NCI-H748 (cell line): Measurements from ENCODE around the gene USP6NL.

ENCODE experiments used
- DNase-seq: peaks from one replicate; lab custom pipeline; 2025; ENCODE audit not compliant: unreplicated experiment; lab: John Stamatoyannopoulos, UW

The USP6NL gene

DNA sequence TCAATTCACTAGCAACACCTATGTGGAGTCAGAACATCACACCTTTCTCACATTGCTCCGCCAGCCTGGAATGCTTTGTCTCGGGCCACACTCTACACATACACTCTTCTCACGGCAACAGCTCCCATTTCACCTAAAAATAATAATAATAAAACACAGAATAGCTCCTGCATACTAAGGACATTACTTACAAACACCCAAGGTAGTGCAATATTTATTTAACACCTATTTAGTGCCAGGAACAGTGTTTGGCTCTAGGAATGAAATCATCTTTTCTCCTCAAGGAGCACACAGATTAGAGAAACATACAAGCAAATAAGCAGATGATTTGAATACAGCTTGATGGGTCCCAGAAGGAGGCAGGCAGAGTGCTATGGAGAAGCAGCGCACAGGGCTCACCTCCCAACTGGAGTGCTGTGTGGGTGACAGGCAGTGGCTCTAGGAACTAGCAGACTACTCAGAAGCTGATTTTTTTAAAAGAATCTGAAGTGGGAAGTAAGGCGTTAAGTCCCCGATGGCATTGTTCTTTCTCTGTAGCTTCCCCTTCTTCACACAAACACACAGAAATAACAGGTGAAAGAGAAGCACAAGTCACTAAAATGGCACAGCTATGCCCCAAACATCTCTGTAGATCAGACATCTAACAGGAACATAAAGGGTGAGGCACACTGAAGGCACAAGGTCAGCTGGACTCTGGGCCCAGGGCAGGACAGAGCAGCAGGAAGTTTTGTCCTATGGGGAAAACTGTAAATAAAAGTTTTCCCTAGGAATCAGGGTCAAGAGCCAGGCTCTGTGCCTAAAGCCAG is 16.7 kb downstream of the USP6NL start:
- no peak for DNase-seq

DNA sequence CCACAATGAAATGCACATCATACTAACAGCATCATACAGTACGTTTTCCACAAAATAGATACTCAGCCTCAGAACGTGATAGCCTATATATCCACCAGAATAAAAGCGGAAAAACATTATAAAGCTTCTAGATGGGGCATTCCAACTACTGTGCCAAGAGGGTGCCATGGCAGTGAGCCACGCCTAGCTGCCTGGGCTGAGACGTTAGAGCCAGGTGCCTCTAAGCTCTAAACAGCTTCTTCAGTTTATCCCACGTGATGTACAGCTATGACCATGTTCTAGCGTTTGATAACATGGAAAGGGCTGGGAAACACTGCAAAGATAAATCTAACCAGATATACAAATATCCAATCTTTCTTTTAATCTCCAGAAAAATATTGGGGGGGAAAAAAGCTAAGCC is 17.8 kb downstream of the USP6NL start:
- no peak for DNase-seq

DNA sequence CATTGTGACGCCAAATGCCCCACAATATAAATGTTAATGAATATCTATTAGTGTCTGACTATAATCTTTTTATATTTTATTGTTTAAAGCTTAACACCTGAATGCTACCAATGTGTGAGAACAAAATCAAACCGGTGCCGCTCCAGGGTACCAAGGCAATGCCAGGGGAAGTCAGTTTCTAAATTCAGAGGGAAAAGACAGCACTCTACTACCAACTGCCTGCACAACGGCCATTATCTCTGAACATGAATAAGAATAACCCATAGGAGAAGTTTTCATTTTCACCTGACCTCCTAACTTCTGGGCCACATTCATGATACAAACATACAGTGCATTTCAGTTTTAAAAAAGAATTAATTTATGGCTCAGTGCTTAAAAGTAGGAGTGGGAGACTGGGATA is 21.7 kb downstream of the USP6NL start:
- no peak for DNase-seq

DNA sequence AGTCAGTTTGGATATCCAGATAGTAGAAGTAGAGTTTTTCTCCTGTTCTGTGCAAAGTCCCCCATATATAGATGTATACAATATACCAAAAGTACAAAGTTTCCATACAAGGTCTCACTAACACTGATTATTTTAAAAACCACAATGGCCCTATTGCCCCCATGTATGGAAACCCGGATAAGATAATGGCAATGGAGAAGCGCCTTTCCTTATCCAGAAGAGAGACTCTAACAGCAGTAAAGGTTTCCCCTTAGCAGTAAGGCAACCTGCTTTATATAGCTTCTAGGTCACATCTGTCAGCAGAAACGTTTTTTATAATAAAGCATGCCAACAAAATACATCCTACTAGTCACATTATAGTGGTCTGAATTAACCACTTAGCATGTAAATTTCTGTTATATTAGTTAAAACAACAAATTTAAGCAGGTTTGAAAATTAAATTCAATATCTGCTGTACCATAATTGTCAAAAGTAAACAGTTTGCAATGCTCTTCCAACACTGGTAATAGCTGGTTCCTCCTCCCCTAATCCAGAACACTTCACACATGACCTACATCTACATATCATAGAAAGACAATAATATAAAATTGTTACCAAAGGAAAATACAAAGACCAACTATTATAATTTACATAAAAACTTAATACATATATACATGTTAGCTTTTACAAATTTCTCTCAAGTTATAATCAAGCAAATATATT is 22.4 kb downstream of the USP6NL start:
- DNase-seq: no peak

DNA sequence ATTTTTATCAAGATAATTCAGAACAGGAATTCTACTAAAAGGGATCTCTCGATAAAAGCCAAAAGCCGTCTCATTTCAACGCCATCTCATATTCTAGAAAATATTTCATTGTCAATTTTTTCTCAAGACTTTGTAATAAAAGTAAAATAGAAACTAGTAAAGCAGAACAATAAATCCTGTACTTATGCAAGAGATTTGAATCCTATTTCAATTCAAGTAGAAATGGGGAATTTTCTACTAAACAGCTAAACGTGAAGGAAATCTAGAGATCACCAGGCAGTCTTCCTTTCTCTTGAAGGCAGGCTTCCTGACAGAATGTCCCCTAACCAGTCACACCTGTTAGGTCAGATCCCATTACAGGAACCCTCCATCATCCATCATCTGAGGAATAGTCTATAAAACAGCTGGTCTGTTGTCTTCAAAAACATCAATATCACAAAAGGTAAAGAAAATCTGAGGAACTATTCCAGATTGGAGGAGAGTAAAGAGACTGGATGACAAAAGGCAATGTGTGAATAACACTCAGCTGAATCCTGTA is 23.7 kb downstream of the USP6NL start:
- peak; percentile 28 for DNase-seq

DNA sequence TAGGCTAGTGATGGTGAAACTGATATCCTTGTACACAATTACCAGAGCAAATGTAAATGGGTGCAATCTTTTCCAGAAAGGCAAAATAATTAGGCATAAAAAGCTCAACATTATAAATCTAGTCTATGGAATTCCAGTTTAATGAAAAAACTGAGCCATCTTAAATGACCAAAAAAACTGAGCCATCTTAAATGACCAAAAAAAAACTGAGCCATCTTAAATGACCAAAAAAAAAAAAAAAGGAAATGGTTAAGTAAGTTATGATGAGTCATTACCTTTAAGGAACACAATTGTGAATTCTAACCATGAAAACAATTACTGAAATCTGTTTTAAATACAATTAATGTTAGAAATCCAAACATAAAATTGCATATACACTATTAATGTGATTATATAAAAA is 25.3 kb downstream of the USP6NL start:
- no peak for DNase-seq

DNA sequence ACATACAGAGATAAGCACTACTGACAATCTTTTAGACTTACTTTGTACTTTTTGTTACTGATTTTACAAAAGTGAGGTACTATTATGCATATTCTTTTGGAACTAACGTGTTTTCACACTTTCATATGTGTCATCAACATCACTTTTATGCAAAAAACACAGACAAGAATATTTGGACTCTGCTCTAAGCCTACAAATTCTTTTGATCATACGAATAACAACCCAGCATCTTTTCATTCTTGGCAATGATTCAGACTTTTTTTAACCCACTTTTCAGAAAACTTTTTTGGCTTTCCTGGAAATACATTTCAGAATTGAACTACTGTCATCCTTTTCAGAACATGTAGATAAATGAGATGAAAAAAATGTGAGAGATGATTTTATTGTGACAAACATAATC is 30.2 kb downstream of the USP6NL start:
- no peak for DNase-seq

DNA sequence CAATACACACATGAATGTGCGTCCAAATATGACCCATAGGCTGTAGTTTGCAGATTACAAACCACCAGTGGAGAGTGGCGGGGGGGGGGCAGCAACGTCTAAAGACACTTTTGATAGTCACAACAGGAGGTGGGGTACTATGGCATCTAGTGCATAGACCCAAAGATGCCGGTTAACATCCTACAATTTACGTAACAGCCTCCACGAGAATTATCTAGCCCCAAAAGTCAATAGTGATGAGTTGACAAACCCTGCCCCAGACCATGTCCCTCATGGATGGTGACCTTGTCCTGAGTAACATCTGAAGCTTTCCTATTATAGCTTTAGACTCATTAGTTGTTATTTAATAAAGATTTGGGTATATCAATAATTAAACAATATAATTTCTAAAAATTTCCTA is 31.6 kb downstream of the USP6NL start:
- DNase-seq: no peak

DNA sequence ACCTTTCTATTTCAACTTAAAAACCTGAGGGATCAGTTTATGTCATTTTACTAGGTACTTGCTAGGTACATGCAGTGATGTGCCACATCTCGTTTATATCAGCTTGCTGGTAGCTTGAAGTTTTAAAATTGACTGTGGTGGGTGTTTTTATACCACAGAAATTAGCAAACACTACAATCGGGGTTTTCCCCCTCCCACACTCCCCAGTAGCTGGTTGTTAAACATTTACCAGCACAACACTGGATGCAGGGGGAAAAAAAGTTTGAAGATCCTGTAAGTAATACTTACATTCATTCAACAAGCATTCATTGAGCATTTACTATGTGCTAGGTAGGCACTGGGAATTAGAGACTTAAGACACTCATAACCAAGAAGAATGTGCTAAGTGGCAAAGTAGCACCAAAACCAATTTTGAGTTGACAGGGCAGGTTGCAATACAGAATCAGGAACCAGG is 32.6 kb downstream of the USP6NL start:
- DNase-seq: no peak

DNA sequence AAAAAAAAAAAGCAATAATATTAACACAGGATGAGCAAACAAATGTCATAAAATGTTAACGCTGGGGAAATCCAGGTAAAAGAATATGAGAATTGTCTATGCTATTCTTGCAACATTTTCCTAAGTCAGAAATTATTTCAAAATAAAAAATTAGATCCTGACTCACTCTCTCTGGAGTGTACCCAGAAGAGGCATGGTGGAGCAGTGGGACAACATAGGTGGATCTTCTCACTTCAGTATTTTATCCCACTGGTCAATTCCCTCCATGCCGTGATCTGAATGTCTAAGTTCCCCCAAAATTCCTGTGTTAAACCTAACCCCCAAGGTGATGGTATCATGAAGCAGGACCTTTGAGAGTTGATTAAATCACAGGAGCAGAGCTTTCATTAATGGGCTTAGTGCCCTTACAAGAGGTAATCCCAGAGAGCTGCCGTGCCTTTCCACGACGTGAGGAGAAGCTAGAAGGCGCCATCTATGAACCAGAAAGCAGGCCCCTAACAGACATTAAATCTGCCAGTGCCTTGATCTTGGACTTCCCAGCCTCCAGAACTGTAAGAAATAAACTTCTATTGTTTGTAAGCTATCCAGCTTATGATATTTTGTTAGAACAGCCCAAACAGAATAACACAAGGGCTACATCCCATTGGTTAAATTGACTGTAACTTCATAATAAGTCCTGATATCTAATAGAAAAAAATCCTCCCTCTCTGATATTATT is 35.2 kb downstream of the USP6NL start:
- DNase-seq: no peak

DNA sequence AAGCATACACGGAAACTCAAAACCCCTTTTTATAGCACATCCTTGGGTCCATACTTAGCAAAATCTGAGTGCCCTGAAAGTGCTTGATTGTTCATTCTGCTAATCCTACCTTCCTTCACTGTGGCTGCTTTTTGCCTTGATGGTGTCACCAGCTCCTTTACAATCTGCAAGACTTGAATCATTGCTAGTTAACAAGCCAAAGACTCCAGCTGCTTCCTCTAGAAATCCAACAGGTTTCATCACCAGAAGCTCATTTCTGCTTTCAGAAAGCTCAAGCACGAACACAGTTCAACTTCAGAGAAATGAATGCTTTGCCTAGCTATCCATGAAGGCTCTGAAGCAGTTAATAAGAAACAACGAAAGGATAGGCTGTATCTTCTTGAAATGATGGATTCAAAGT is 38.0 kb downstream of the USP6NL start:
- DNase-seq: no peak

DNA sequence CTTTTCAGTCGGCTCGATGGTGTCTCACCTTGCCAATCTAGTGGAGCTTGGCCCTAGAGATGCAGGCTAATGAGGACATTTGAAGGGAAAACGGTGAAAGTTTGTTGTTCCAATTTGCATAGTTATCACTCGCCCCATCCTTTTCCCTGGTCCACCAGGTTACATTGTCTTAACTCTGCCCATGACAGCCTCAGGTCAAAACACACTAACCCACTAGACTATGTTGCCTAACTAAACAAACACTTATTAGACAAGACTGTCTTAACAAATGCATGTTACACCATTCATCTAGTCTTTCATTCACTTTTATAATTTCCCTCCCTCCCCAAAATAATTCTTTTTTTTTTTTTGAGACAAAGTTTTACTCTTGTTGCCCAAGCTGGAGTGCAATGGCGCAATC is 40.7 kb downstream of the USP6NL start:
- DNase-seq: no peak

DNA sequence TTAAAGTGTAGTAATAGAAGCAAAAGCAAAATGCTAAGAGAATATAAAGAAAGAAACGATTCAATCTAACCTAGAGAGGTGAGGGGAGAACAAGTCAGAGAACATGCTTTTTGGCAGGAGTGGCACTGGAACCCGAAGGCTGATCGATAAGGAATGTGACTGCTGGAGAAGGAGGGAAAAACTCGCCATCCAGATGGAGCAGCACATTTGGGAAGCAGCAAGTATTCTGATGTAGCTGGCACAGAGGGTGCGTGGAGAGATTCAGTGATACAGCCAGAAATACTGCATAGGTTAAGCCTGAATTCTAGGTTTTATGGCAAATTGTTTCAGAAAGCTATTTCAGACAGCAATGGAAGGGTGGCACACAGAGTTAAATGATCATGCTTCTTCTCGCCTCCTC is 42.0 kb downstream of the USP6NL start:
- no peak for DNase-seq

DNA sequence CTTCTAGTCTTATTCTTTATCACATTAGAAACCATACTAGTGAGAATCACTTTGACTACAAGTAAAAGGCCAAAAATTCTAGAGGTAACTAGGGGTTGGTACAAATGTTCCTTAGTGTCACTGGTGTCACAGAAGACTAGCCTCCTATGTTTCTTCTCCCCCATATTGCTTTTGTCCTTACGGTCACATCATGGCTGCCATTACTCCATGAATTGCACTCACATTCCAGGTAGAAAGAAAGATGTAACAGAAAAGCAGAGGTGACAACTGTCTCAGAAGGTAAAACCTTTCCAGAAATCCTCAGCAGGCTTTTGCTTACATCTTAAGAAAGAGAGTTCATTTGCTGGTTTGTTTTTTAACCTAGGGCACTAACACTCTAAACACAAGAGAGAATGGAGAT is 42.9 kb downstream of the USP6NL start:
- no peak for DNase-seq

DNA sequence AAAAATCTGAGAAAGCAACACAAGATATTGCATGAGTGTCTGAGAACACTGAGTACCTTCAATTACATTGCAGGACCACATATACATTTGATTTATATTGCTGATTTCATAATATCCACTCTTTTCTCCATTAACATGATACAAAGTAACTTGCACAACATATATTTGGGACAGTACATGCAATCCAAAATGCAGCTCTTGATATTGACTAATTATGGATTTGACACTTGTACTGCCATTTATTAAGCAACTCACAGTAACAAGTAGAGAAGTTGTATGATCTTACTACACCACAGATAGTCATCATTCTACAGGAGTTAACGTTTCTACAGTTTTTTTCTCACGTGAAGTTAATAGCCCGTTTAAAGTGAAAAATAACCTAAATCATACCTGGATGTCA is 46.7 kb downstream of the USP6NL start:
- DNase-seq: no peak

DNA sequence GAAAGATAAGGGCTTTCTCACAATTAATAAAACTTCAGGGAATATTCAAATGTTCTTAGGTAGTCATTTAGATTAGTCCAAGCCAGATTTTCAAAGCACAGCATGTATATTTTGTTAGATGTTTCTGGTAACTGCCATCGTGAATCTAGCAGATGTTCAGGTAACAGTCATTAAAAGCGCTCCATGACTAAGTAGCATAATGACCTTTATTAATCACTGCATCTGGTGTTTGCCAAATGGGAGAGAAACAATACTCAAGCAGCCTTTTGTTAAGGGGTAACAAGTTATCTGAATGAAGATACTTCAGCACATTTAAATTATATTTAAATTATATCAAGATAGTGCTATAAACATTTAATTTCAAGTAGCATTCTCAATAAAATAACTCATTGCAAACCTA is 47.5 kb downstream of the USP6NL start:
- DNase-seq: peak; percentile 57

DNA sequence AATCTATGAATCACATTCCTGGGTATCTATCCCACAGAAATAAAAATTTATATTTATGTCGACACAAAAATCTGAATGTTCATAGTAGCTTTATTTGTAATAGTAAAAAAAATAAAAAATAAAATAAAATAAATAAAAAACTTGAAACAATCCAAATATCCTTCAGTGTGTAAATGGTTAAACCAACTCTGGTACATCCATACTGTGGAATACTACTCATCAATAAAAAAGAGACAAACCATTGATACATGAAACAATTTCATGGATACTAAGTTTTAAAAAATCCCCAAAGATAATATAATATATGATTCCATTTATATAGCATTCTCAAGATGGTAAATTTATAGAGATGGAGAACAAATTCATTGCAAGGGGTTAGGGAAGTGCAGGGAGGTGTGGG is 48.6 kb downstream of the USP6NL start:
- DNase-seq: no peak

DNA sequence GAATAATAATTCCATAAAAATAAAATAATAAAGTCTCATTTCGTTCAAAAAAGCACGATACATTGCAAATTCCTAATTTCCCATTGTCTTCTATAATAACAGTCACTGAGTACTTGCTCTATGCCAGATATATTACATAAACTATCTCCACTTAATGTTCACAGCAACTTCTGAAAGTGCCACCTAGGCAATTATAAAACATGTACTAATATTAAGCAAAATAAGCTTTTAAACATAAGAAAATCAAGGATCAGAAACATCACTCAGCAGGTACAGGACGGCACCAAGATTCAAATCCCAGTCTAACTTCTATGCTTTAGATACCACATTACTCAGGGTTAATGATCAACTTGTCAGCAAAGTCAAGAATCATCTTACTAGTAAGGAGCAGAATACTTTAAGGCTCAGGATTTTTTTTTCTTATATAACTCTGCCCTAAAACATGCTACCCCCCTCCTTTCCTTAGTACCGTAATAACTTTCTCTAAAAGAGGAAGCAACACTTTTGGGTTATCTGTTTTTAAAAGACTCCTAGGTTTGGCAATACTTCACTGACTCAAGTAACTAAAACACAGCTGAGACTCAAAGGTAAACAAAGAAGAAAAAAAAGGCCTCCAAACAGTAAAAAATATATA is 51.3 kb downstream of the USP6NL start:
- no peak for DNase-seq

DNA sequence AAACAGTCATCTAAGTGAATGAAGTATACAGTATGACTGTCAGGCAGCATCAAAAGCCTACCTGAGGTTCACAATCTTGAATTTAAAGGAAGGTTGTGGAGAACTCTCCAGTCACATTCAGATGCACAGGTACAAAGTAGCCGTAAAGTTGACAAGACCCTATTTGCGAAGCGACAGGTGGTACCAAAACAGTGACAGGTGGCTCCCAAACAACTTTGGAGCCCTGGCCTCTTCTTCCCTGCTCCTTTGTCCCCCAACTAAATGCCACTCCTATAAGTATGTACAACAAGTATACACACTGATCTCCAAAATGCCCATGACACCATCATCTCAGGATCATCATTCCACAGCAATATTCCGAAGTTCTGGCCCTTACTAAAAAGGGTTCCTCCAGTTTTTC is 53.5 kb downstream of the USP6NL start:
- no peak for DNase-seq

DNA sequence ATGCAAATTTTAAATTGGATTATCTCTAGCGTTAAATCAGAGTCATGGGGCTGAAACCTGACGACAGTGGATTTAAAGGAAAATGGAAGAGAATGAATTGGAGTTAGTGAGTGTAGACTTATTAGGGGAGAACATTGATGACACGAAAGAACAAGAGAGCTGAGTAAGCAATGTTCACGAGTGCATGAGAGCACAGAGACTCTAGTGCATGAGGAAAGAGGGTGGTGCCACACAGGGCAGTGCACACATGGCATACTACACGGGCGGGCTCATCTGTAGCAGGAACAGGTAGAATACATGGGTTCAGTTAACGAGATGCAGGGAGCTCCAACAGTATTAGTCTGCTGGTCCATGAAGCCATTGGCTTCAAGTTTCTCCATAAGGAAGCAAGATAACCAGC is 53.9 kb downstream of the USP6NL start:
- no peak for DNase-seq

DNA sequence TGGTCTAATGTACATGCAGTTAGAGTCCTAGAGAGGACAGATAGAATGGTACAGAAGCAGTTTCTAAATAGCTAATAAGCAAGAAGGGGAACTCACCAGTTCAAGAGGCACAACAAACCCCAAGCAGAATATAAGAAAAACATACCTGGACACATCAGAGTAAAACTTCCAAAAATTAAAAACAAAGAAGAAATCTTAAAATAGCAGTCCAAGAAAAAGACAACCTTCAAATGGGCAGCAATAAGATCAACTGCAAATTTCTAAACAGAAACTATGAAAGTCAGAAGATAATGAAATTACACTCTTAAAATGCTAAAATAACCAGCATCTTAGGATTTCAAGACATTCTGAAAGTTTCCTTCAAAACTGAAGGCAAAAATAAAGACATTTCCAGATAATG is 55.9 kb downstream of the USP6NL start:
- no peak for DNase-seq
